Ascending aorta (tissue), 2 donors: ENCODE measurements around the gene ITGB3BP. TPM values are rescaled to one million over a fixed set of nuclear protein-coding genes. Genes with fewer than 3 reads are reported as not detected.

Source experiments
- DNase-seq, 2 donors: peaks; one replicate each; pipeline ENCODE4 v3.0.0-alpha.2; 2019; ENCODE audit warnings: low spot score in 2 of 2
- H3K27ac ChIP-seq, 2 donors: fragments of 200-600 bp; sonication (generic); one replicate each; pipeline ENCODE4 v1.5.1; 2016 to 2017; ENCODE audit warnings: mild to moderate bottlenecking in 1 of 2
- H3K27me3 ChIP-seq: fragments of 200-600 bp; sonication (generic); one replicate; pipeline ENCODE4 v1.5.1; 2017
- H3K36me3 ChIP-seq, 2 donors: fragments of 200-600 bp; sonication (generic); one replicate each; pipeline ENCODE4 v1.5.1; 2016
- H3K4me1 ChIP-seq, 2 donors: fragments of 200-600 bp; sonication (generic); one replicate each; pipeline ENCODE4 v1.5.1; 2016 to 2017; ENCODE audit warnings: mild to moderate bottlenecking in 1 of 2
- H3K4me3 ChIP-seq, 2 donors: fragments of 200-600 bp; sonication (generic); one replicate each; pipeline ENCODE4 v1.5.1; 2016 to 2017; ENCODE audit warnings: mild to moderate bottlenecking in 1 of 2
- H3K9me3 ChIP-seq, 2 donors: fragments of 200-600 bp; sonication (generic); one replicate each; pipeline ENCODE4 v1.5.1; 2016
- CTCF ChIP-seq, 3 experiments: fragments of 200-600 bp in 2 of 3; fragments of 450-650 bp in 1 of 3; sonication (generic) in 2 of 3; IDR thresholded peaks; one replicate each; pipeline ENCODE4 v1.5.1; 2016 to 2019; ENCODE audit warnings: antibody characterized with exemption in 3 of 3, mild to moderate bottlenecking in 1 of 3, moderate library complexity in 1 of 3
- intact Hi-C: fragments of 100-400 bp; cut with DNase I; formaldehyde crosslinking; loops from one replicate; pipeline ENCODE4 v1.15.1; 2023
- total RNA-seq: library from RNA; depleted of rRNA; stranded (reverse); fragments of >200 nt; gene quantifications from one replicate; pipeline ENCODE4 v1.1.0, GENCODE V29; 2016

ITGB3BP gene
- total RNA-seq, 1 donor from 2014 or later, result 4.2 TPM

- H3K27ac ChIP-seq, result no peak overlapping the region
- peak in 2 of 3 experiments; percentile 26 to 48 for TF ChIP-seq CTCF (IDR thresholded peaks at IDR 0.05)
- DNase-seq, result no peak
- peaks cover 0 to 9% of the 10 kb centered on the region in 2 donors for H3K36me3 ChIP-seq
- H3K4me1 ChIP-seq, result no peaks in the 10 kb centered on the region
- intact Hi-C loops, result no loop called here
- no peak overlapping the region for H3K4me3 ChIP-seq
- no peaks in the 10 kb centered on the region for H3K27me3 ChIP-seq
- no peaks in the 10 kb centered on the region for H3K9me3 ChIP-seq
These were observed 34.5 kb upstream of the ITGB3BP start for GRCh38 chr1:63557365-63557987.

- TF ChIP-seq CTCF (IDR thresholded peaks at IDR 0.05), result no peak
- H3K9me3 ChIP-seq, result no peaks in the 10 kb centered on the region
- no peak for DNase-seq
- no peaks in the 10 kb centered on the region for H3K27me3 ChIP-seq
- no peaks in the 10 kb centered on the region for H3K4me1 ChIP-seq
- intact Hi-C loops, result no loop called here
- no peak overlapping the region for H3K4me3 ChIP-seq
- no peak overlapping the region for H3K27ac ChIP-seq
- peaks cover 0 to 9% of the 10 kb centered on the region in 2 donors for H3K36me3 ChIP-seq
These were observed 32.5 kb upstream of the ITGB3BP start for GRCh38 chr1:63555480-63555879.

GRCh38 chr1:63548877-63549276 lies 25.9 kb upstream of the ITGB3BP start:
- H3K27me3 ChIP-seq, result no peaks in the 10 kb centered on the region

GRCh38 chr1:63548303-63548702 lies 25.3 kb upstream of the ITGB3BP start:
- intact Hi-C loops, result no loop called here
- no peaks in the 10 kb centered on the region for H3K4me1 ChIP-seq
- DNase-seq, result no peak
- H3K27ac ChIP-seq, result no peak overlapping the region
- H3K9me3 ChIP-seq, result no peaks in the 10 kb centered on the region
- H3K36me3 ChIP-seq, result peaks cover 0 to 7% of the 10 kb centered on the region in 2 donors
- TF ChIP-seq CTCF (IDR thresholded peaks at IDR 0.05), result no peak
- H3K4me3 ChIP-seq, result no peak overlapping the region
- H3K27me3 ChIP-seq, result no peaks in the 10 kb centered on the region

More at GRCh38 chr1:63548877-63549276, 25.9 kb upstream of the ITGB3BP start:
- Histone ChIP-seq H3K27ac (no peak overlapping the region), H3K36me3 (peaks cover 0 to 11% of the 10 kb centered on the region in 2 donors), H3K4me3 (no peak overlapping the region), H3K9me3 (no peaks in the 10 kb centered on the region), H3K4me1 (no peaks in the 10 kb centered on the region)
- TF ChIP-seq CTCF (IDR thresholded peaks at IDR 0.05), result no peak
- intact Hi-C loops, result no loop called here
- no peak for DNase-seq

- Histone ChIP-seq H3K27me3 (no peaks in the 10 kb centered on the region), H3K4me3 (no peak overlapping the region), H3K27ac (no peak overlapping the region), H3K4me1 (no peaks in the 10 kb centered on the region), H3K36me3 (peaks cover 0 to 7% of the 10 kb centered on the region in 2 donors), H3K9me3 (no peaks in the 10 kb centered on the region)
- TF ChIP-seq CTCF (IDR thresholded peaks at IDR 0.05), result no peak
- intact Hi-C loops, result no loop called here
- no peak for DNase-seq
These were observed 24.7 kb upstream of the ITGB3BP start for GRCh38 chr1:63547621-63548294.
